Breast epithelium (tissue), 4 donors: ENCODE data around the gene SYNE4. TPM values are rescaled to one million over a fixed set of nuclear protein-coding genes. Genes with fewer than 3 reads are reported as not detected.
"Not testable (repeated sequence)": the region's sequence is repeated elsewhere in the genome, so short reads cannot be mapped to it uniquely, and the experiment has no call there.

Source experiments
- DNase-seq, 2 donors: peaks; one replicate each; pipeline ENCODE4 v3.0.0-alpha.2; 2019; ENCODE audit warnings: low spot score in 2 of 2
- H3K27ac ChIP-seq, 2 donors: fragments of 200-600 bp; sonication (generic) in 1 of 2; one replicate each; pipeline ENCODE4 v1.5.1; 2016 to 2019; ENCODE audit warnings: mild to moderate bottlenecking in 1 of 2
- H3K27me3 ChIP-seq, 2 donors: fragments of 200-600 bp; sonication (generic) in 1 of 2; one replicate each; pipeline versions ENCODE4 v1.5.1 to v1.6.0; 2017 to 2019; ENCODE audit warnings: control low read depth in 1 of 2, mild to moderate bottlenecking in 1 of 2
- H3K36me3 ChIP-seq: fragments of 200-600 bp; one replicate; pipeline ENCODE4 v1.5.1; 2019
- H3K4me1 ChIP-seq, 2 donors: fragments of 200-600 bp; sonication (generic); one replicate each; pipeline ENCODE4 v1.5.1; 2016 to 2019; ENCODE audit warnings: control low read depth in 1 of 2
- H3K4me3 ChIP-seq, 3 donors: fragments of 200-600 bp; sonication (generic); 1 replicate in 2 of 3; 2 replicates in 1 of 3; pipeline ENCODE4 v1.5.1; 2016 to 2019; ENCODE audit warnings: mild to moderate bottlenecking in 3 of 3, moderate library complexity in 2 of 3
- H3K9me3 ChIP-seq, 2 donors: fragments of 200-600 bp; sonication (generic) in 1 of 2; one replicate each; pipeline ENCODE4 v1.5.1; 2016 to 2019; ENCODE audit warnings: control low read depth in 1 of 2
- POLR2A ChIP-seq: fragments of 450-650 bp; IDR thresholded peaks from one replicate; pipeline ENCODE4 v1.6.1; 2016; ENCODE audit warnings: antibody characterized with exemption, mild to moderate bottlenecking, moderate library complexity
- POLR2AphosphoS5 ChIP-seq, 3 donors: sonication (generic); formaldehyde crosslinking; IDR thresholded peaks; one replicate each; pipeline ENCODE4 v1.6.1; 2017; ENCODE audit warnings: antibody characterized with exemption in 3 of 3
- intact Hi-C: fragments of 100-400 bp; cut with DNase I; formaldehyde crosslinking; loops from one replicate; pipeline ENCODE4 v1.15.1; 2023; ENCODE audit warnings: low total_unique reads
- total RNA-seq, 3 donors: library from RNA; depleted of rRNA; stranded (reverse); fragments of >200 nt; gene quantifications; one replicate each; pipeline ENCODE4 v1.1.0, GENCODE V29; 2016
- TF ChIP-seq, protein P1 (sequence below), 3 donors: fragments of 450-650 bp; IDR thresholded peaks; one replicate each; pipeline ENCODE4 v1.5.1; 2016 to 2017; ENCODE audit warnings: antibody characterized with exemption in 3 of 3, mild to moderate bottlenecking in 3 of 3, moderate library complexity in 3 of 3

SYNE4 gene
- total RNA-seq, 3 donors from 2014 or later, result 0.16 to 15.5 (median 9.5) TPM

DNA sequence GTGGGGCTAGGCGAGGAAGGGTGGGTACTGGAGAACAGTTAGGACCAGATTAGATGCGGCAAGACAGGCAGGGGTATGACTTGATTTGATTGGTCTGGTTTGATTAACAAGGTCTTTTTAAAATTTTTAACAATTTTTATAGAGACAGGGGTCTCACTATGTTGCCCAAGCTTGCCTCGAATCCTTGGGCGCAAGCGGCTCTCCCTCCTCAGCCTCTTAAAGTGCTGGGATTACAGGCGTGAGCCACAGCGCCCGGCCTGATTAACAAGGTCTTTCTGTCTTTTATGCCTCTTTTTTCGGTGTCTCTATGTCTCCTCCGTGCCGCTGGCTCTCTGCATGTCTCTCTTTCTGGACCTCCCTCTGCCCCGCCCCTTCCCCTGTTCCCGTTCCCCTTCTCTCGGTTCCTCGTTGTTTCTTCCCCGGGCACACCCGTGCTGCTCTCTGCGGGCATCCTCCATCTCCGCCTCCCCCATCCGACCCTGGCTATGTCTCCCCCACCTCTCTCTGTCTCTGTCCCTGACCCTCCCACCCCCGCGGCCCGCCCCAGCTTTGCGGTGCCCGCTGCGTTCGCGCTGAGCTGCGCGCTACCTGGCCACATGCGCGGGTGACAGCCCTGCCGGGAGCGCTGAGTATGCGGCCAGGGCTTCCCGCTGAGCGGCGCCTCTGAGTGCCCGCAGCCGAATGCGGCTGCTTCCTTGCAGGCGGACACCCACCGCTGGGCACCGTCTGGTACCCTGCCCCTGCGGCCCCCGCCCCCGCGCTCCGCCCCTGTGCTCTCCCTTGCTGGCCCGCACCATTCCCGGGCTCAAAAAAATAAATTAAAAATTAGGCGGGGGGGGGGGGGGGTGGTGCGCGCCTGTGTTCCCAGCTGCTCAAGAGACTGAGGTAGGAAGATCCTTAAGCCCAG, 21.7 kb downstream of the SYNE4 start:
- Histone ChIP-seq H3K36me3 (no peaks in the 10 kb centered on the region), H3K4me3 (peak overlapping the region; percentile 30 to 65 (median 49)), H3K9me3 (no peaks in the 10 kb centered on the region), H3K4me1 (no peaks in the 10 kb centered on the region), H3K27ac (no peak overlapping the region), H3K27me3 (peaks cover 0 to 25% of the 10 kb centered on the region in 2 donors)
- intact Hi-C loops, result no loop called here
- TF ChIP-seq, protein P1, sequence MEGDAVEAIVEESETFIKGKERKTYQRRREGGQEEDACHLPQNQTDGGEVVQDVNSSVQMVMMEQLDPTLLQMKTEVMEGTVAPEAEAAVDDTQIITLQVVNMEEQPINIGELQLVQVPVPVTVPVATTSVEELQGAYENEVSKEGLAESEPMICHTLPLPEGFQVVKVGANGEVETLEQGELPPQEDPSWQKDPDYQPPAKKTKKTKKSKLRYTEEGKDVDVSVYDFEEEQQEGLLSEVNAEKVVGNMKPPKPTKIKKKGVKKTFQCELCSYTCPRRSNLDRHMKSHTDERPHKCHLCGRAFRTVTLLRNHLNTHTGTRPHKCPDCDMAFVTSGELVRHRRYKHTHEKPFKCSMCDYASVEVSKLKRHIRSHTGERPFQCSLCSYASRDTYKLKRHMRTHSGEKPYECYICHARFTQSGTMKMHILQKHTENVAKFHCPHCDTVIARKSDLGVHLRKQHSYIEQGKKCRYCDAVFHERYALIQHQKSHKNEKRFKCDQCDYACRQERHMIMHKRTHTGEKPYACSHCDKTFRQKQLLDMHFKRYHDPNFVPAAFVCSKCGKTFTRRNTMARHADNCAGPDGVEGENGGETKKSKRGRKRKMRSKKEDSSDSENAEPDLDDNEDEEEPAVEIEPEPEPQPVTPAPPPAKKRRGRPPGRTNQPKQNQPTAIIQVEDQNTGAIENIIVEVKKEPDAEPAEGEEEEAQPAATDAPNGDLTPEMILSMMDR (IDR thresholded peaks at IDR 0.05), result no peak
- TF ChIP-seq POLR2A (no peak), POLR2AphosphoS5 (IDR thresholded peaks at IDR 0.05) (no peak)
- no peak for DNase-seq

DNA sequence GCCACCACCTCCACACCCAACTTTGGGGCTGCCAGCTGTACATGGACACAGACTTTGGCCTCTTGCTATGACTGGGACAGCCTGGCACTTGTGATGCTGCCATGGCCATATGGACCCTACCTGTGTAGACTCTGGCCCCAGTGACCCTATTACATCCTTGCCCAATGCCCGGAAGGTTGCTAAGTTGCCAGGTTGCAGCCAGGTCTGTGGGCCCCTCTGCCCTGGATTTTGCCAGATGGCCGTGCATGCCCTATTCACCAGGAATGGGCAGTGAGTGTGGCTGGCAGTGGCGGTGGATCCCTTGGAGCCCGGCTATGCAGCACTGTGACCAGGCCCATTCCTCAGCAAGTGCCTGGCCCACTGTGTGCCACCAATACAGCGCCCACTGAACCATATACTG, 22.5 kb downstream of the SYNE4 start:
- intact Hi-C loops, result no loop called here
- H3K4me1 ChIP-seq, result no peaks in the 10 kb centered on the region
- no peak overlapping the region for H3K27ac ChIP-seq
- H3K27me3 ChIP-seq, result peaks cover 0 to 25% of the 10 kb centered on the region in 2 donors
- no peak overlapping the region for H3K4me3 ChIP-seq
- no peaks in the 10 kb centered on the region for H3K9me3 ChIP-seq
- no peak for TF ChIP-seq POLR2AphosphoS5 (IDR thresholded peaks at IDR 0.05)
- TF ChIP-seq, protein P1 (IDR thresholded peaks at IDR 0.05), result no peak
- H3K36me3 ChIP-seq, result no peaks in the 10 kb centered on the region
- DNase-seq, result no peak

DNA sequence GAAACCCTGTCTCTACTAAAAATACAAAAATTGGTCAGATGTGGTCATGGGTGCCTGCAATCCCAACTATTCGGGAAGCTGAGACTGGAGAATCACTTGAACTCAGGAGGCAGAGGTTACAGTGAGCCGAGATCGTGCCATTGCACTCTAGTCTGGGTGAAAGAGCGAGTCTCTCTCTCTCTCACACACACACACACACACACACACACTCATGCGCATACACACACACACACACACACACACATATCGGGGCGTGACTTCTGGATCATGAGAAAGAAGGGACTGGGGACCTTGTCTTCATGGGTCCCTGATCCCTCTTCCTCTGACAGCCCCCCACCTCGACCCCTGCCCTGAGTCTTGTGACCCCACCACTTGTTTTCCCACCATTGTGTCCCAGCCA, 25.4 kb downstream of the SYNE4 start:
- TF ChIP-seq, protein P1 (IDR thresholded peaks at IDR 0.05), result no peak
- TF ChIP-seq POLR2AphosphoS5 (IDR thresholded peaks at IDR 0.05) (no peak), POLR2A (no peak)
- DNase-seq, result no peak
- Histone ChIP-seq H3K4me1 (no peaks in the 10 kb centered on the region), H3K4me3 (no peak overlapping the region), H3K27ac (no peak overlapping the region), H3K36me3 (no peaks in the 10 kb centered on the region), H3K9me3 (no peaks in the 10 kb centered on the region), H3K27me3 (peaks cover 0 to 41% of the 10 kb centered on the region in 2 donors)
- intact Hi-C loops, result no loop called here

DNA sequence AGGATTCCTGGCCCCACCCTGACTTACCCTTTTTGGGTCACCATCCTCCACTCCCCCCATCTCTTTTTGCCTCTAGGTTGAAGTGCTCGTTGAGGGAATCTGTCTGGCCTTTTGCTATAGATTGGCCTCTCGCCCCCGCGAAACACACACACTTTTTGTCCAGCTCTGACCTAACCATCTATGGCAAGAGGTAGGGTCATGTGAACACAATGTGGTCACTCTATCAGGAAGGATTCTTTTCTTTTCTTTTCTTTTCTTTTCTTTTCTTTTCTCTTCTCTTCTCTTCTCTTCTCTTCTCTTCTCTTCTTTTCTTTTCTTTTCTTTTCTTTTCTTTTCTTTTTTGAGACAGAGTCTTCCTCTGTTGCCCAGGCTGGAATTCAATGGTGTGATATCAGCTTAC, 27.6 kb downstream of the SYNE4 start:
- intact Hi-C loops, H3K4me1 ChIP-seq, H3K27ac ChIP-seq, H3K36me3 ChIP-seq, H3K4me3 ChIP-seq, DNase-seq, H3K9me3 ChIP-seq: not testable (repeated sequence)
- H3K27me3 ChIP-seq, result peaks cover 0 to 41% of the 10 kb centered on the region in 2 donors

DNA sequence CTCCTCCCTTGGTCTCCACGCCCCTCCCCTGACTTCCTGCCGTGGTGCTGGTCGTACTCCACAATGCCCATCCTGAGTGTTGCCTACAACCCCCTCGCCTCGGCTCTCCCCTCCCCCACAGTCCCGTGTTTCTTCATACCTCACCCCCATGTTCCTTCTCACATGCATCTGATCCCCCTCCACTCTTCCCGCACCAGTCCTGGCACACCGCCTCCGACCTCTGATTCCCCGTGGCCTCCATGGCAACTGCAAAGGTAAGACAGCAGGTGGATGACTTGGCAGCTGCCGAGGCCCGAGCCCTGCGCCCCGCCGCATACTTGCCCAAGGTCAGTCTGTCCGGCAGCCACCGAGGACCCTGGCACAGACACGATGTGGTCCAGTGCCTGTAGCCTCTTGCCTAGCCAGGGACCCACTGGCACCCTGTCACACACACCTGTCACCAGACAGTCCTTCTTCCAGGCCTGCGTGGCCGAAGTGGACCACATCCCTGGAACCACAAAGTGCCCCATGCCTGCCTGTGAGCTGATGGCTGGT, 29.7 kb downstream of the SYNE4 start:
- intact Hi-C loops, result no loop called here
- Histone ChIP-seq H3K27me3 (peaks cover 0 to 28% of the 10 kb centered on the region in 2 donors), H3K4me1 (no peaks in the 10 kb centered on the region), H3K27ac (no peak overlapping the region), H3K4me3 (no peak overlapping the region), H3K9me3 (no peaks in the 10 kb centered on the region), H3K36me3 (no peaks in the 10 kb centered on the region)
- DNase-seq, result no peak
- TF ChIP-seq, protein P1 (IDR thresholded peaks at IDR 0.05), result no peak
- TF ChIP-seq POLR2A (no peak), POLR2AphosphoS5 (IDR thresholded peaks at IDR 0.05) (no peak)
